Activated CD8-positive, alpha-beta T cell treated with anti-CD3 and anti-CD28 coated beads for 36 hours (primary cell): ENCODE results near the gene UVRAG. TPM values are rescaled to one million over a fixed set of nuclear protein-coding genes. Genes with fewer than 3 reads are reported as not detected.

ENCODE experiments used
- ATAC-seq: fragments of 200-7000 bp; cut with Tn5 transposase; one replicate; pipeline ENCODE4 v1.10.0; 2021; ENCODE audit warnings: mild to moderate bottlenecking, moderate library complexity
- CTCF ChIA-PET: fragments of 350-600 bp; sonication (Branson Sonifier 250); formaldehyde crosslinking; loops from one replicate; lab custom pipeline; 2021; ENCODE audit warnings: antibody characterized with exemption; lab: Charles Lee
- POLR2A ChIA-PET: fragments of 350-600 bp; sonication (Branson Sonifier 250); formaldehyde crosslinking; loops from one replicate; lab custom pipeline; 2021; ENCODE audit warnings: antibody characterized with exemption; lab: Charles Lee
- DNase-seq: peaks from one replicate; pipeline ENCODE4 v3.0.0-alpha.2; 2020
- H3K27ac Mint-ChIP-seq: one replicate; pipeline ENCODE4 v1.8.0; 2021; ENCODE audit warnings: mild to moderate bottlenecking, mixed read lengths
- H3K27me3 Mint-ChIP-seq: one replicate; pipeline ENCODE4 v1.8.0; 2021; ENCODE audit warnings: mixed read lengths
- H3K36me3 Mint-ChIP-seq: one replicate; pipeline ENCODE4 v1.8.0; 2021; ENCODE audit warnings: low read depth, mixed read lengths
- H3K4me1 Mint-ChIP-seq: one replicate; pipeline ENCODE4 v1.8.0; 2021; ENCODE audit warnings: low read depth, mixed read lengths
- H3K4me3 Mint-ChIP-seq: one replicate; pipeline ENCODE4 v1.8.0; 2021; ENCODE audit warnings: mild to moderate bottlenecking, moderate library complexity, mixed read lengths
- H3K9me3 Mint-ChIP-seq: one replicate; pipeline ENCODE4 v1.8.0; 2021; ENCODE audit warnings: mixed read lengths
- intact Hi-C: fragments of 100-400 bp; cut with micrococcal nuclease; formaldehyde crosslinking; loops from one replicate; pipeline ENCODE4 v1.10.0; 2022
- total RNA-seq, 2 experiments: library from RNA; stranded (reverse); gene quantifications; one replicate each; pipeline ENCODE4 v1.2.3, GENCODE V29; 2021
- TF ChIP-seq, protein P1 (sequence below): fragments of 200-600 bp; IDR thresholded peaks from one replicate; pipeline ENCODE4 v1.8.0; 2022; ENCODE audit warnings: antibody characterized with exemption, mild to moderate bottlenecking

Gene UVRAG
- total RNA-seq, 2 experiments from 2014 or later = 14.4 to 15.7 TPM

DNA sequence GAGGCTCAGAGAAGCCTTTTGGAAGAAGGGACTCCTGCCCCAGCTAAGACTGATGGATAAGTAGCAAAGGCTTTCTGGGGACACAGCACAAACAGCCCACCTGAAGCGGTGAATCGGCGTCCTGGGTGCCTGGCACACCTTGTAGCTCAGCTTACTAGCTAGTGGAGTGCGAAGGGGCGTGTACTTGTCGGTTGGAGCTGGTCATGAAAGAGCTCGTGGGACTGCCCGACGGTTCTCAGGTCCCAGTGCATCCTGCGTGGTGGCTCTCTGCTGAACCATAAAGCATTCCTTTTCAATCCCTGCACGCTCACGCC lies 690 bp upstream of the UVRAG start:
- H3K27me3 Mint-ChIP-seq = no peaks in the 10 kb centered on the region
- ATAC-seq (peak; percentile 32), DNase-seq (no peak)
- no peak overlapping the region for H3K4me3 Mint-ChIP-seq
- TF ChIP-seq, protein P1, sequence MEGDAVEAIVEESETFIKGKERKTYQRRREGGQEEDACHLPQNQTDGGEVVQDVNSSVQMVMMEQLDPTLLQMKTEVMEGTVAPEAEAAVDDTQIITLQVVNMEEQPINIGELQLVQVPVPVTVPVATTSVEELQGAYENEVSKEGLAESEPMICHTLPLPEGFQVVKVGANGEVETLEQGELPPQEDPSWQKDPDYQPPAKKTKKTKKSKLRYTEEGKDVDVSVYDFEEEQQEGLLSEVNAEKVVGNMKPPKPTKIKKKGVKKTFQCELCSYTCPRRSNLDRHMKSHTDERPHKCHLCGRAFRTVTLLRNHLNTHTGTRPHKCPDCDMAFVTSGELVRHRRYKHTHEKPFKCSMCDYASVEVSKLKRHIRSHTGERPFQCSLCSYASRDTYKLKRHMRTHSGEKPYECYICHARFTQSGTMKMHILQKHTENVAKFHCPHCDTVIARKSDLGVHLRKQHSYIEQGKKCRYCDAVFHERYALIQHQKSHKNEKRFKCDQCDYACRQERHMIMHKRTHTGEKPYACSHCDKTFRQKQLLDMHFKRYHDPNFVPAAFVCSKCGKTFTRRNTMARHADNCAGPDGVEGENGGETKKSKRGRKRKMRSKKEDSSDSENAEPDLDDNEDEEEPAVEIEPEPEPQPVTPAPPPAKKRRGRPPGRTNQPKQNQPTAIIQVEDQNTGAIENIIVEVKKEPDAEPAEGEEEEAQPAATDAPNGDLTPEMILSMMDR = no peak
- peak overlapping the region; percentile 94 for H3K27ac Mint-ChIP-seq
- intact Hi-C loops = no loop called here
- H3K4me1 Mint-ChIP-seq = peaks cover 9% of the 10 kb centered on the region
- ChIA-PET CTCF (interaction anchor here (1.7 to 4.0 kb wide), 5 partner anchors 12 to 338 kb away, joined by 4 to 39 read pairs (median 8); no protein-coding TSS in a partner anchor), POLR2A (interaction anchor here (0.6 to 1.0 kb wide), 2 partner anchors 10 to 378 kb away, joined by 3 read pairs; no protein-coding TSS in a partner anchor)
- H3K9me3 Mint-ChIP-seq = no peaks in the 10 kb centered on the region
- peaks cover 4% of the 10 kb centered on the region for H3K36me3 Mint-ChIP-seq

DNA sequence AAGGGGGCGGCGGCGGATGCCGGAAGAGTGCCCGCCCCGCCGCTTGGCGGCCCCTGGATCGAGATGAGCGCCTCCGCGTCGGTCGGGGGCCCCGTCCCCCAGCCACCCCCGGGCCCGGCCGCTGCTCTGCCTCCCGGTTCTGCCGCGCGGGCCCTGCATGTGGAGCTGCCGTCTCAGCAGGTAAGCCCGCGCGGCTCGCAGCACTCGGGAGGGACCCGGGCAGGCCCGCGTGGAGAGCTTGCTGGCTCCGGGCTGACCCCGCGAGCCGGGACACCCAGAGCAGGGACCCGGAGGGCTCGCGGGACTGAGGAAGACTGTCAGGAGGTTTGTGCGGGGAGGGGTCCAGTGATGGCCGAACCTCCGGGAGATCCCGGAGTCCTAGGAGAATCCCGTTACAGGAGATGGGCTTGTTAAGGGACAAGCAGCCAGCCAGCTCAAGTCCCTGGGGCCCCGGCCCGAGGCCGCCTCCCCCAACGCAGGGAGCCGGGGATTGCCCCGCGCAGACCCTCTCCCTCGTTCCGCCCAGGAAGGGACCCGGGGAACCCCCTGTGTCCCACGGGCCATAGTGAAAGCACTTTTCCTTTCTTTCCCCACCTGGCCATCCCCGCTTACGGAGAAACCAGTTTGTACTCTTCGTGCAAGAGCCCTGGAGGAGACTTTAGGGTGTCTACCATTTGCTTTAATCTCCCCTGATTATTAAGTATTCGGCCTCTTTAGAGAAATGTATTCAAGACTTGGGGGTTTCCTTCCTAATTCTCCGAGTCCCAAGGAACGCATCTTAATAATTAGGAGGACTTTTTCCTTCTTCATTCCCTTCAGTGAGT lies 547 bp downstream of the UVRAG start:
- ChIA-PET POLR2A (interaction anchor here (0.7 to 1.3 kb wide), 2 partner anchors 47 to 58 kb away, joined by 3 to 5 read pairs; no protein-coding TSS in a partner anchor), CTCF (interaction anchor here (1.8 to 2.7 kb wide), 2 partner anchors 52 to 53 kb away, joined by 5 to 12 read pairs; no protein-coding TSS in a partner anchor)
- Mint-ChIP-seq H3K9me3 (no peaks in the 10 kb centered on the region), H3K36me3 (peaks cover 4% of the 10 kb centered on the region), H3K4me3 (no peak overlapping the region), H3K27ac (peak overlapping the region; percentile 94), H3K4me1 (peaks cover 9% of the 10 kb centered on the region), H3K27me3 (no peaks in the 10 kb centered on the region)
- intact Hi-C loops = no loop called here
- ATAC-seq (peak; percentile 31), DNase-seq (peak; percentile 45)
- TF ChIP-seq, protein P1 = no peak

DNA sequence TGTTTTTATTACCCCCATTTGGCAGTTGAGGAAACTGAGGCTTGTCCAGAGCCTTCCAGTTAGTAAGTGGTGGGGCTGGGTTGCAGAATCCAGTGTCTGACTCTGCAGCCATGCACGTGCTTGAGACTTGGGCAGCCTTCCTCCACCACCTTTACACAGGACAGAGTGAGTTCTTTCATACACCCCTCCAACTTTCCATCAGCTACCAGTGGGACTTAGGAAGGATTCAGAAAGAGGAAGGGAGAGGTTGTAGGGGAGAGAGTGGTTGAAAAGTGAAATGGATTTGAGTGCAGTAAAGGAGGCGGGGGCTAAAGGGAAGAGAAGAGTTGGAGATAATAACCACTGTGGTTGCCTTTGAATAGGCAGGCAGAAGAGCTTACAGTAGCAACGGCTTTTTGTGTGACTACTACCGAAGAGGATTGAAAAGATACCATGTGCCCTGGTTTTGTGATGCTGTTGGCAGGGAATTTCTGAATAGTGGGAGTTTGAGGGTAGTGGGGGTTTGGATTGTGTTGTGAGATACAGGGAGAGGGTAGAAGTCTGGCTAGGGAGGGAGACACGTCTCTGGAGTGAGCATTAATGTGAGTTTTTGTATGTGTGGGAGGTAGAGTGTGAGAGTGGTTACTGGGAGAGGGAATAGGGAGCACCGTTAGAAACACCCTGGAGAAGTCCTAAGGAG lies 1.7 kb downstream of the UVRAG start:
- no peak for DNase-seq
- Mint-ChIP-seq H3K27ac (no peak overlapping the region), H3K9me3 (no peaks in the 10 kb centered on the region), H3K4me3 (no peak overlapping the region), H3K27me3 (no peaks in the 10 kb centered on the region), H3K4me1 (peaks cover 15% of the 10 kb centered on the region), H3K36me3 (peaks cover 10% of the 10 kb centered on the region)
- intact Hi-C loops = no loop called here
- TF ChIP-seq, protein P1 = no peak
- ChIA-PET POLR2A (interaction anchor here (0.6 to 1.3 kb wide), 2 partner anchors 10 to 57 kb away, joined by 4 to 5 read pairs; no protein-coding TSS in a partner anchor), CTCF (interaction anchor here (1.3 to 2.7 kb wide), 3 partner anchors 14 to 336 kb away, joined by 3 to 12 read pairs (median 3); no protein-coding TSS in a partner anchor)
- ATAC-seq = no peak

DNA sequence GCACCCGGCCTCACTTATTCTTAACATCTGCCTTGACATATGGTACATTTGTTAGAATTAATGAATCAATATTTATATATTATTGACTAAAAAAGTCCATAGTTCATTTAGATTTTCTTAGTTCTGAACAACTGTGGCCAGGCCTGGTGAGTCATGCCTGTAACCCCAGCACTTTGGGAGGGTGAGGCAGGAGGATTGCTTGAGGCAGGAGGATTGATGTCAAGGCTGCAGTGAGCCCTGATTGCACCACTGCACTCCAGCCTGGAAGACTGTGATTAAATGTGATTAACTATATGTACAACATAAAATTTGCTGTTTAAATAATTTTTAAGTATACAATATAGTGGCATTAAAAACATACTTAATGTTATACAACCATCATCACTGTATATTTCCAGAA lies 5.6 kb downstream of the UVRAG start:
- Mint-ChIP-seq H3K9me3 (no peaks in the 10 kb centered on the region), H3K27ac (no peak overlapping the region), H3K4me3 (no peak overlapping the region), H3K4me1 (peaks cover 29% of the 10 kb centered on the region), H3K36me3 (peaks cover 21% of the 10 kb centered on the region), H3K27me3 (no peaks in the 10 kb centered on the region)
- CTCF ChIA-PET = interaction anchor here (0.7 kb wide), 1 partner anchor 17 kb away, joined by 3 read pairs; no protein-coding TSS in a partner anchor
- ATAC-seq (no peak), DNase-seq (no peak)
- TF ChIP-seq, protein P1 = no peak
- POLR2A ChIA-PET = no interaction called here
- intact Hi-C loops = no loop called here
